Calu3 (cell line): Measurements from ENCODE around the gene MLN. TPM values are rescaled to one million over a fixed set of nuclear protein-coding genes. Genes with fewer than 3 reads are reported as not detected.
A peak's percentile ranks its signal among the peaks of the same experiment; 100 is the strongest.

ENCODE experiments used
- BruUV-seq: library from RNA; stranded (reverse); fragments of 400-500 nt; replicated peaks from 2 replicates; lab custom pipeline; 2021; lab: Mats Ljungman, UMichigan
- CTCF ChIA-PET: fragments of 300-600 bp; sonication (Branson Sonifier 250); formaldehyde crosslinking; loops from one replicate; lab custom pipeline; 2022; ENCODE audit warnings: antibody characterized with exemption; lab: Charles Lee
- DNase-seq: peaks from one replicate; pipeline ENCODE4 v3.0.0; 2022
- H3K27ac Mint-ChIP-seq: one replicate; pipeline ENCODE4 v1.8.0; 2022; ENCODE audit warnings: mixed read lengths; ENCODE audit not compliant: unreplicated experiment
- H3K27me3 Mint-ChIP-seq: one replicate; pipeline ENCODE4 v1.8.0; 2022; ENCODE audit warnings: mixed read lengths; ENCODE audit not compliant: unreplicated experiment
- H3K36me3 Mint-ChIP-seq: one replicate; pipeline ENCODE4 v1.8.0; 2022; ENCODE audit warnings: mild to moderate bottlenecking, moderate library complexity, mixed read lengths; ENCODE audit not compliant: insufficient read depth, unreplicated experiment
- H3K4me1 Mint-ChIP-seq: one replicate; pipeline ENCODE4 v1.8.0; 2022; ENCODE audit warnings: mild to moderate bottlenecking, low read depth, mixed read lengths; ENCODE audit not compliant: unreplicated experiment
- H3K4me3 Mint-ChIP-seq: one replicate; pipeline ENCODE4 v1.8.0; 2022; ENCODE audit warnings: mild to moderate bottlenecking, low read depth, moderate library complexity, mixed read lengths; ENCODE audit not compliant: unreplicated experiment
- H3K9me3 Mint-ChIP-seq: one replicate; pipeline ENCODE4 v1.8.0; 2022; ENCODE audit warnings: low read depth, mixed read lengths; ENCODE audit not compliant: unreplicated experiment
- intact Hi-C: fragments of 100-400 bp; cut with micrococcal nuclease; formaldehyde crosslinking; loops from one replicate; pipeline ENCODE4 v1.10.0; 2022; ENCODE audit not compliant: unreplicated experiment
- total RNA-seq: library from RNA; stranded (reverse); gene quantifications from 2 replicates; pipeline ENCODE4 v1.2.3, GENCODE V29; 2022
- TF ChIP-seq, protein P1 (sequence below): fragments of 200-600 bp; IDR thresholded peaks from one replicate; pipeline ENCODE4 v1.8.0; 2022; ENCODE audit warnings: antibody characterized with exemption; ENCODE audit not compliant: unreplicated experiment

MLN gene
- total RNA-seq, 1 experiment from 2014 or later, result not detected

- no peak for DNase-seq
- intact Hi-C loops, result no loop called here
- peaks cover 30% of the 10 kb centered on the region for H3K27me3 Mint-ChIP-seq
- no peak overlapping the region for H3K4me3 Mint-ChIP-seq
- peak overlapping the region; percentile 23 for H3K27ac Mint-ChIP-seq
- CTCF ChIA-PET, result interaction anchor here (0.8 to 2.9 kb wide), 8 partner anchors 13 to 284 kb away, joined by 3 to 14 read pairs (median 5); partner anchors contain the start of gene UQCC2
- TF ChIP-seq, protein P1, sequence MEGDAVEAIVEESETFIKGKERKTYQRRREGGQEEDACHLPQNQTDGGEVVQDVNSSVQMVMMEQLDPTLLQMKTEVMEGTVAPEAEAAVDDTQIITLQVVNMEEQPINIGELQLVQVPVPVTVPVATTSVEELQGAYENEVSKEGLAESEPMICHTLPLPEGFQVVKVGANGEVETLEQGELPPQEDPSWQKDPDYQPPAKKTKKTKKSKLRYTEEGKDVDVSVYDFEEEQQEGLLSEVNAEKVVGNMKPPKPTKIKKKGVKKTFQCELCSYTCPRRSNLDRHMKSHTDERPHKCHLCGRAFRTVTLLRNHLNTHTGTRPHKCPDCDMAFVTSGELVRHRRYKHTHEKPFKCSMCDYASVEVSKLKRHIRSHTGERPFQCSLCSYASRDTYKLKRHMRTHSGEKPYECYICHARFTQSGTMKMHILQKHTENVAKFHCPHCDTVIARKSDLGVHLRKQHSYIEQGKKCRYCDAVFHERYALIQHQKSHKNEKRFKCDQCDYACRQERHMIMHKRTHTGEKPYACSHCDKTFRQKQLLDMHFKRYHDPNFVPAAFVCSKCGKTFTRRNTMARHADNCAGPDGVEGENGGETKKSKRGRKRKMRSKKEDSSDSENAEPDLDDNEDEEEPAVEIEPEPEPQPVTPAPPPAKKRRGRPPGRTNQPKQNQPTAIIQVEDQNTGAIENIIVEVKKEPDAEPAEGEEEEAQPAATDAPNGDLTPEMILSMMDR, result no peak
- H3K36me3 Mint-ChIP-seq, result peaks cover 64% of the 10 kb centered on the region
- BruUV-seq, result no TSS peak
- H3K9me3 Mint-ChIP-seq, result peaks cover 2% of the 10 kb centered on the region
- H3K4me1 Mint-ChIP-seq, result peaks cover 6% of the 10 kb centered on the region
Observed at GRCh38 chr6:33770833-33771145, 33.0 kb downstream of the MLN start.

DNA sequence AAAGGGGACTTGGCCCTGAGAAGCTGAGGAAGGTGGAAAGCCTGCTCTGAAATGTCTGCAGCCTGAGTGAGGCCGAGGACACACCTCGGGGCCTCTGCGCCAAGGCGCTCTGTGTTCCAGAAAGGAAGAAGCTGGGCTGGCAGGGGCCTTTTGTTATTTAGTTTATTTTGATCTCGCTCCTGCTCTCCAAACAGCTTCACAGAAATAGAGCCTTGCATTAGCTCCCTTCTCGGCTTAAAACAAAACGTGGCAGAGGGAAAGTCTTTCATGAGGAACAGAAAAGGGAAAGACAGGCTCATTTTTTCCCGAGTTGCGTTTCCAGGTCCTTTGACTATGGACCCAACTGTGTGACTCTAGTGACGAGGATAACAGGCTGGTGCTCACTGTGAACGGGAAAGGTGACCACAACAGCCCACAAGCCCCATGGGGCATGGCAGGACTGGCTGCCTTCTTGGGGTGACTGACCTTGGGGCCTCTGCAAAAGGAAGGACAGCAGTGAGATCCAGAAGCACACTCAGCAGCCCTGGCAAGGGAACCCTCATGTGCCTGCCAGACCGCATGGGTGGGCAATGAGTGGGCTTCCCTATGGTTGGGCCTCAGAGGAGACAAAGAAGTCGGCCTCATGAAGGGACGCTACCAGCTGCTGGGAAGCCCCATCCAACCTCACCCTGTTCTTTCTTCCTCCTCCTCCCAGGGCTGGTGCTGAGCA lies 33.5 kb downstream of the MLN start:
- TF ChIP-seq, protein P1, result no peak
- Mint-ChIP-seq H3K4me3 (no peak overlapping the region), H3K9me3 (peaks cover 2% of the 10 kb centered on the region), H3K27ac (no peak overlapping the region), H3K4me1 (peaks cover 6% of the 10 kb centered on the region), H3K36me3 (peaks cover 60% of the 10 kb centered on the region), H3K27me3 (peaks cover 35% of the 10 kb centered on the region)
- CTCF ChIA-PET, result interaction anchor here (0.9 to 2.9 kb wide), 3 partner anchors 12 to 59 kb away, joined by 3 to 14 read pairs (median 4); partner anchors contain the start of gene UQCC2
- intact Hi-C loops, result no loop called here
- no peak for DNase-seq
- BruUV-seq, result no TSS peak

DNA sequence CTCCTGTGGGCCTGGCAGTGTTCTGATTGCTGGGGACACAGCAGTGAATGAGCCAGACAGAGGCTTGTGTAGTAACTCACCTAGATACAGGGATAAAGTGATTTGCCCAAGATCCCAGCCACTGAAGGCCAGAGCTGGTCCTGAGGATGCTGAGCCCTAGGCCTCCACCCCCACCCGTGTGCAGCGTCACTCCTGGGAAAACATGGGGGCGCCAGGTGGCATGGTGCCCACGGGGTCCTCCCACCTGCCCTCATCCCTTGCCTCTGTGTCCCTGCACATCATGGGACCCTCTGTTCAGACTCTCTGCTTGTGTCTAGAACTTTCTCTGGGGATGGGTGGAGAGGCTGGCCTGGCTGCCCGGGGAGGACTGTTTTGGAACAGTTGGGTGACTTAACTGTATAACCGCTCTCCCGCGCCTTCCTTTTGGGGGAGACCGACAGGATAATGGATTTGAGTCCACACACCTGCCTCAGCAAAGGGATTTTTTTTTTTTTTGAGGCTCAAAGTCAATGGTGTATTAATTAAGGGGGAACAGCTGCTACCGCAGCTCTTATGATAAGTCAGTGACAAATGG lies 34.5 kb downstream of the MLN start:
- Mint-ChIP-seq H3K27ac (no peak overlapping the region), H3K9me3 (peaks cover 2% of the 10 kb centered on the region), H3K36me3 (peaks cover 51% of the 10 kb centered on the region), H3K27me3 (peaks cover 44% of the 10 kb centered on the region), H3K4me3 (no peak overlapping the region), H3K4me1 (peaks cover 6% of the 10 kb centered on the region)
- DNase-seq, result no peak
- intact Hi-C loops, result loop anchor here (2.0 to 5.0 kb wide), 2 partner anchors 182 to 385 kb away; no protein-coding TSS in a partner anchor
- CTCF ChIA-PET, result interaction anchor here (0.7 to 3.0 kb wide), 6 partner anchors 11 to 258 kb away, joined by 3 to 14 read pairs (median 4); partner anchors contain the start of gene UQCC2
- TF ChIP-seq, protein P1, result no peak
- no TSS peak for BruUV-seq

- no peak overlapping the region for H3K4me3 Mint-ChIP-seq
- CTCF ChIA-PET, result interaction anchor here (0.7 to 3.0 kb wide), 7 partner anchors 9 to 259 kb away, joined by 3 to 14 read pairs (median 4); partner anchors contain the start of gene UQCC2
Observed at GRCh38 chr6:33768644-33769120, 35.1 kb downstream of the MLN start.

More at GRCh38 chr6:33768644-33769120, 35.1 kb downstream of the MLN start:
- Mint-ChIP-seq H3K9me3 (peaks cover 2% of the 10 kb centered on the region), H3K27ac (no peak overlapping the region), H3K36me3 (peaks cover 44% of the 10 kb centered on the region), H3K27me3 (peaks cover 51% of the 10 kb centered on the region), H3K4me1 (peaks cover 6% of the 10 kb centered on the region)
- intact Hi-C loops, result loop anchor here (1.0 to 5.0 kb wide), 3 partner anchors 181 to 386 kb away; no protein-coding TSS in a partner anchor
- TF ChIP-seq, protein P1, result peak; percentile 97
- BruUV-seq, result no TSS peak
- DNase-seq, result peak; percentile 97
